ENCODE results near the gene HRK.

HRK gene

GRCh38 chr12:116864371-116865160 is 16.7 kb downstream of the HRK start:
- no peak for TF ChIP-seq ZNF274 (IDR thresholded peaks at IDR 0.05; ENCODE audit: low read depth, low read length)
- no peak overlapping the region for H3K4me3 ChIP-seq (ENCODE audit: low read length)

DNA sequence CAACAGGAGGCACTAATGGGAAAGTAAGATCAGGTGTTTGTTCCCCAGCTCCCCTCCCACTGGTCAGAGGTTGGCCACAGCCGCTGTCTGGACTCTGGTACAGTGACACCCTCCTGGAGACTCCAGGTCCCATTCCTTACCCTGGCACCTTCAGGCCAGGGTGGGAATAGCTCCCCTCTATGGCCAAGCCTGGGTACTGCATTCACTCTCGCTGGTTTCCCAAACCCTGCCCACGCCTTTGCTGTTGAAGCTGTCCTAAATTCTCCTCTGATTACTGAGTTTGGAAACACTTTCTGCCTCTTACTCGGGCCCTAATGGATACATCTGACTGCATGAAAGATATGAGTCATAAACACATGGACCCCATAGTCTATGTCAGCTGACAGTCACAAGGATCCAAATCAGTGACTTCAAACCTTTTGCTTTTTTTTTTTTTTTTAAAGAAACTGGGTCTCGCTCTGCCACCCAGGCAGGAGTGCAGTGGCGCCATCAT is 17.9 kb downstream of the HRK start:
- H3K4me3 ChIP-seq (ENCODE audit: low read length), result no peak overlapping the region
- no peak for TF ChIP-seq ZNF274 (IDR thresholded peaks at IDR 0.05; ENCODE audit: low read depth, low read length)

DNA sequence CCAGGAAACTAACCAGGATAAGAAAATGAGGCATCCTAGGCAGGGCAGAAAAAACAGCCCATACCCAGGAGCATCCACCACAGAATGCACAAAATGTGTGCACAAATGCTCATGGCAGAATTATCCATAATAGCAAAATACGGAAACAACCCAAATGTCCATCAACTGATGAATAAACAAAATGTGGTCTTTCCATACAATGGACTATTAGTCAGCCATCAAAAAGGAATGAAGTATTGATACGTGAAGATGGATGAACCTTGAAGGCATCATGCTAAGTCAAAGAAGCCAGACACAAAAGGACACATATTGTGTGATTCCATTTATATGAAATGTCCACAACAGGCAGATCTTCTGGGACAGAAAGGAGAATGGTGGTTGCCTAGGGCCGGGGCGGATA is 19.1 kb downstream of the HRK start:
- H3K4me3 ChIP-seq (ENCODE audit: low read length), result no peak overlapping the region
- TF ChIP-seq ZNF274 (IDR thresholded peaks at IDR 0.05; ENCODE audit: low read depth, low read length), result no peak

DNA sequence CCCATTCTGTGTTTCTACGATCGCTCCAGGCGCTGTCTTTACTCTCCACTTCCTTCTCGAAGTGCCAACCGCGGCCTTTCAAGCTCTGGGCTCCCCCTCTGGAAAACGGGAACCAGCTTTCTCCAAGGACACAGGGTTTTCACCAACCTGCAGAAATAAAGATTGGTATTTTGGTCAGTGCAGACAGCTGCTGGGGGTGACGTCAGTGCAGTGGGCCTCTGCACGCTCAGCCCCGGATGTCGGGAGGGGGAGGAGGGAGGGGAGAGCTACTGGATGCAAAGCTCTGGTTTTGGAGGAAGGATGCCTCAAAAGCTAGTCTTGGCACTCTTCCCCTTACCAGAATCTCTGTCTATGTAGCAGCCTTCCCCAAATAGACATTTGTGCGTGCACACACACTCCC is 19.9 kb downstream of the HRK start:
- TF ChIP-seq ZNF274 (IDR thresholded peaks at IDR 0.05; ENCODE audit: low read depth, low read length), result no peak
- peak overlapping the region; percentile 45; the same call in 1 of the 2 replicates for H3K4me3 ChIP-seq (ENCODE audit: low read length)

DNA sequence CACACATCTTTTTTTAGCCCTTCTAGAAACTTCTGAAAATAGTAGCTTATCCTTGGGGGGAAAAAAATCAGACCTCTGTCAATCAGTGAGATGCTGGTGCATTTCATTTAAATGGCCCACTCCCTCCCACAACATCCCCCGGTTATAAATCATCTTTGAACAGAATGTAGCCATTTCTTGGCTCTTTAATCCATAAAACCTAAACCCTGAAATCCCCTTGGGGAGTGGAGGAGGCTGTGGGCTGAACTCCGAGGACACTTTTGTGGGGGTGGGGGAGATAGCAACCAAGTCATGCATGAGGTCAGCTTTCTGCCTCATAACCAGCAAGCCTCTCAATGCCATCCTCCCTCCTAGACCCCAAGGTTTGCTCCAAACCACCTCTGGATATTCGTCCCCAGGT is 21.0 kb downstream of the HRK start:
- no peak for TF ChIP-seq ZNF274 (IDR thresholded peaks at IDR 0.05; ENCODE audit: low read depth, low read length)
- H3K4me3 ChIP-seq (ENCODE audit: low read length), result no peak overlapping the region

DNA sequence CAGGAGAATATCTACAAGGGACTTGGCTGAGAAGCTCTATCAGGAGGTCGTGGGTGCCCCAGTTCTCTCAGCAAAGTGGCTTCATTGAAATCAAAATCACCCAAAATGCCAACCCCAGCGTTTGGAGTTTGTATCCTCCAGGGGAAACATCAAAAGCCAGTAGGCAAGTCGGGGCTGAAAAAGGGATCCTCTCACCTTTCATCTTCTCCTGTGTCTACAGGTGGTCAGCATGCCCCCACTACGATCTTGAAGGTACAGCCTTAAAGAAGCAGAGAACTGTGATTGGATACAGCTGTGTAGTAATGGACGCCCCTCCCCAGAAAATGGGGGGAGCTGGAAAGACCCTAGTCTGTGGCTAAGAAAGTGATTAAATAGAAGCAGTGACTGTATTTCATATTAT is 22.2 kb downstream of the HRK start:
- no peak for TF ChIP-seq ZNF274 (IDR thresholded peaks at IDR 0.05; ENCODE audit: low read depth, low read length)
- no peak overlapping the region for H3K4me3 ChIP-seq (ENCODE audit: low read length)

DNA sequence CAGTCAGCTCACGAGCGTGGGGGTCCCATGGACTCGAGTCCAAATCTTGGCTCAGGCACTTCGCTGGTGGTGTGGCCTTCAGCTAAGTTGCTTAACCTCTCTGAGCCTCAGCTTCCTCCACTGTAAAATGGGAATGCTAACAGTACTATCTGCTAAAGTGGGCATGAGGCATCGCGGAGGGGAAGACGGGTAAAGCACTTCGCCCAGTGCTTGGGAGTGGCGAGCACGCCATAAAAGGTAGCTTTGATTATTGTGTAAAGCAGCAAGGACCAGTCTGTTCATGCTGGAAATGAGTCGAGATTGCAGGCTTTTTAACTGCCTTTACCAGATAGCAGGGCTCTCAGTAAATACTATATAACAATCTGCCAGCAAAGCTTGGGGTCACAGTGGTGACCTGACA is 24.5 kb downstream of the HRK start:
- H3K4me3 ChIP-seq (ENCODE audit: low read length), result no peak overlapping the region
- TF ChIP-seq ZNF274 (IDR thresholded peaks at IDR 0.05; ENCODE audit: low read depth, low read length), result no peak

GRCh38 chr12:116855744-116856470 is 25.3 kb downstream of the HRK start:
- no peak for TF ChIP-seq ZNF274 (IDR thresholded peaks at IDR 0.05; ENCODE audit: low read depth, low read length)
- no peak overlapping the region for H3K4me3 ChIP-seq (ENCODE audit: low read length)

- no peak for TF ChIP-seq ZNF274 (IDR thresholded peaks at IDR 0.05; ENCODE audit: low read depth, low read length)
- H3K4me3 ChIP-seq (ENCODE audit: low read length), result no peak overlapping the region
Observed at GRCh38 chr12:116853507-116853906, 27.7 kb downstream of the HRK start.

- no peak for TF ChIP-seq ZNF274 (IDR thresholded peaks at IDR 0.05; ENCODE audit: low read depth, low read length)
Observed at GRCh38 chr12:116852303-116852702, 28.9 kb downstream of the HRK start.

GRCh38 chr12:116849216-116849615 is 32.0 kb downstream of the HRK start:
- TF ChIP-seq ZNF274 (IDR thresholded peaks at IDR 0.05; ENCODE audit: low read depth, low read length), result no peak
- no peak overlapping the region for H3K4me3 ChIP-seq (ENCODE audit: low read length)

More at GRCh38 chr12:116852303-116852702, 28.9 kb downstream of the HRK start:
- H3K4me3 ChIP-seq (ENCODE audit: low read length), result no peak overlapping the region

- TF ChIP-seq ZNF274 (IDR thresholded peaks at IDR 0.05; ENCODE audit: low read depth, low read length), result no peak
Observed at GRCh38 chr12:116843085-116843484, 38.2 kb downstream of the HRK start.

DNA sequence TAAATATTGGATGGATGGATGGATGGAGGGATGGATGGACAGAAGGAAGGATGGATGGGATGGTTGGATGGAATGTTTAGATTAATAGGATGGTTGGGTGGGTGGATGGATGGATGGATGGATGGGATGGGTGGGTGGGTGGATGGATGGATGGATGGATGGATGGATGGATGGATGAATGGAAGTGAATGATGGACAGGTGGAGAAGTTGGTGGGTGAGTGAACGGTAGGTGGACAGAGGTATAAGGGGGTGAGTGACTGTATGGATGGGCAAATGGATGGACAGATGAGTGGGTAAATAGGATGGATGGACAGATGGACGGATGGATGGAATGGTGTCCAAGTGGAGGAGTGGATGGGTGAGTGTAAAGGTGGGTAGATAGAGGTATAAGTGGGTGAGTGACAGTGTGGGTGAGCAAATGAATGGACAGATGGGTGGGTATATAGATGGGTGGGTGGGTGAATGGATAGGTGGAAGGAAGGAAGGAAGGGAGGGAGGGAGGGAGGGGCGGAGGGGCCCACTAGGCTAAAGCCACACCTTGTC is 41.9 kb downstream of the HRK start:
- H3K4me3 ChIP-seq (ENCODE audit: low read length), result no peak overlapping the region
- no peak for TF ChIP-seq ZNF274 (IDR thresholded peaks at IDR 0.05; ENCODE audit: low read depth, low read length)

More at GRCh38 chr12:116843085-116843484, 38.2 kb downstream of the HRK start:
- H3K4me3 ChIP-seq (ENCODE audit: low read length), result no peak overlapping the region

GRCh38 chr12:116838365-116838764 is 42.9 kb downstream of the HRK start:
- TF ChIP-seq ZNF274 (IDR thresholded peaks at IDR 0.05; ENCODE audit: low read depth, low read length), result no peak
- H3K4me3 ChIP-seq (ENCODE audit: low read length), result no peak overlapping the region

- no peak for TF ChIP-seq ZNF274 (IDR thresholded peaks at IDR 0.05; ENCODE audit: low read depth, low read length)
- no peak overlapping the region for H3K4me3 ChIP-seq (ENCODE audit: low read length)
Observed at GRCh38 chr12:116837097-116837496, 44.1 kb downstream of the HRK start.

Measured in GM08714 (cell line).